GM21367 (cell line): Measurements from ENCODE around the gene PHLDB2.

ENCODE experiments used
- ATAC-seq: cut with Tn5 transposase; IDR thresholded peaks from one replicate; pipeline ENCODE4 v1.9.1; 2021; ENCODE audit not compliant: unreplicated experiment

The PHLDB2 gene

GRCh38 chr3:111923095-111923771 is 64.2 kb downstream of the PHLDB2 start:
- no peak for ATAC-seq

DNA sequence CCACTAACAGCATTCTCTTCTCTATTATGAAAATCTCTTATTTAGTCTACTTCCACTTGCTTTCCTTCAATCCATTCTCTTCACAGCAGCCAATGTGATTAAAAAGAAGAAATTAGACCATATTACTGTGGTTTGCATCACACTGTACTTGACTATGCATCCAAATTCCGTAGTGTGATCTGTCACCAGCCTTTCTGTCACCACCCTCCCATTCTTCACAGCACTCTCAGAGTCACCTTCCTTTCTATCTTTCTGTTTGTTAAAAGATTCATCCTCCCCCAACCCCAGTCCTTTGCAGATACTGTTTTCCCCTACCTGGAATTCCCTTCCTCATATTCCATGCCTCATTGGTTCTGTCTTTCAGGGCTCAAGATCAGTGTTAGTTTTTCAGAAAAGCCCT is 64.7 kb downstream of the PHLDB2 start:
- no peak for ATAC-seq

DNA sequence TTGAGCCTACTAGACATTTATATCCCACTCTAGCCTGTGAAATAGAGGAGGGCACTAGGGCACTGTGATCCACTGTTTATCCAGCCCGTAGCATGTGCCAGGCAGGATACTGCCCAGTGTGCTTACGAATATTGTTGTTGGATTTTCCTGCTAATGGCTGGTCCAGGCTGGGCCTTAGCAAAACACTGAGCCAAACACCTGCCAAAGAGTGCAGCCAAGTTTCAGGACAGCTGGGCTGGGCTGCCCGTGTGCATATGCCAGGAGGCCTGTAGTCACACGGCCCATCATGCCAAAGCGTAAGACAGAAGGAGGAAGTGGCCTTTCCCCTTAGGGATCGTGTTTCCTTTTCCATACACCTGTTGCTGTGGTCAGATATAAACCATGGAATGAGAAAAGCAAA is 65.2 kb downstream of the PHLDB2 start:
- ATAC-seq = no peak

GRCh38 chr3:111926266-111926676 is 67.2 kb downstream of the PHLDB2 start:
- ATAC-seq = no peak

DNA sequence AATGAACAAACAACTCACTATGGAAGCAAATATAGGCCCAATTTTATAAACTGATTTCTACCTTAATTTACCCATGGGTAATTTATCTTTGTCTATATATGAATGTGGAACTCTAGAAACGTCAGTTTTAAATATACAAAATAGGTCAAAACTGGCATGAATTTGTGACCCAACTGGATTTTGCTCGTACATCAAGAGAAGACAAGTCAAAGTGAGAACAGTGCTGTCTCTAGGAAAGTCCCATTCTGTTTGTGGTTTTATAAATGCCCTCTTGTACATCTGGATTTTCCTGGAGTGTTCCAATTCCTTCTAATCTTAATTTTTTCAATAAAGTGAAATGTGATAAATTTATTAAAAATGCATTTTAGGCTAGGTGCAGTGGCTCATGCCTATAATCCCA is 69.5 kb downstream of the PHLDB2 start:
- no peak for ATAC-seq

GRCh38 chr3:111929484-111929883 is 70.4 kb downstream of the PHLDB2 start:
- ATAC-seq = no peak

- no peak for ATAC-seq
Measured at GRCh38 chr3:111932946-111933345, 73.9 kb downstream of the PHLDB2 start.

DNA sequence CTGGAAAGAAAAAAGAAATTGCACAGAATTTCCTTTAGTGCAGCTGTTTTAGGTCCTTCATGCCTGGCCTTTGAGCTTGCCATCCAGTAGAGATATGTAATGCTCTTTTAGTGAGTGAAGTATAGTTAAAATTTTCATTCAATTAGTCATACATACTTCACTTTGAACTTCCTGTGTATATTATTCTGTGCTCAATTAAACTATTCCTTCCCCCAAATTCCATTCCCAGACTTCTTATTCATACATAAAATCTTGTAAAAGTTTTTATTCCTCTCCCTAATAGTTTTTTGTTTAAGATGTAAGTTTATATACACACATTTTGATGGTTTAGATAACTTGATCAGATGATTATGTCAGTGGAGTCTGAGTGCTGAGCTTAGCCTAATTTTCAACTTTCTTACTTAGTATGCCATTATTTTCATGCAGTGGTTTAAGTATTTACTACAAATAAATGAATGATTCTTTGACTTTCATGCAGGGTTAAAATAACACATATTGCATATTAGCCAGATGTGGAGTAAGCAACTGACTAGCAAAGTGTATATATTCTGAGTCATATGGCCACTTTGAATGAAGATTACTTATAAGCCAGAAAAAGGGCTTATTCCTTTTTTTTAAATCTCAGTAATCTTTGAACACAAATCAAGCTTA is 77.3 kb downstream of the PHLDB2 start:
- no peak for ATAC-seq

DNA sequence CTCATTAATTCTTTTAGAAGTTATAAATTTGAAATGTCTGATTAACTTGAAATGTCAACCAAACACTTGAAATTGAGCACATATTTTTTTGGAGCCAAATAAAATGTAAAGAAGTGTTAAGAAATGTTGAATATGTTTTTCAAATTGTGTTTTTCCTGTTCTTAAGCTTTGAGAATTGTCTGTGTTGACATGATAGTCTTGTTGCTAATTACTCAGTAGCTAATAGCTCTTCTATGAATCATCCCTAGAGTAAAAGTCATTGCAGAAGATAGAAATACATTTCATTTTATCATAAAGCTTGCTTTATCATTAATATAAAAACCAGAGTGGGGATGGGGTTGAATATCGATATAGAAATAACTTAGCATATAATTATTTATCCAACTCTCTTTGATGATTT is 77.9 kb downstream of the PHLDB2 start:
- no peak for ATAC-seq

- no peak for ATAC-seq
Measured at GRCh38 chr3:111937871-111938270, 78.8 kb downstream of the PHLDB2 start.

DNA sequence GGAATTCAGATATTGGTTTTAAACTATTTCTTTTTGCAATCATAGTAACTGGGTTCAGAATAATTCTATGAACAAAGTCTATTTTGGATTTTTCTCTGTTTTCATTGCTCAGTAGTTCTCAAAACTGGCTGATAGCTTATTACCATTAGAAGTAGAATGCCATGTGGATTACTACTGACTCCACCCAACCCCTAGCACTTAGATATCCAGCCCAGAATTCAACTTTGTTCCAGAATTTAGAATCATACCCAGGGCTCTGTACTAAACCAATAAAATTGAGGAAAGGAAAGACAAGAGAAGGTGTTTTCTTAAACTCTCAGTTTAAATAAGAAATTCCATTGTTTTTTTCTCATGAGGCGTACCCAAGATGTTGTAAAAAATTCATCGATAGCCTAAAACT is 80.8 kb downstream of the PHLDB2 start:
- no peak for ATAC-seq

GRCh38 chr3:111943533-111943932 is 84.5 kb downstream of the PHLDB2 start:
- ATAC-seq = no peak

GRCh38 chr3:111944372-111944771 is 85.3 kb downstream of the PHLDB2 start:
- ATAC-seq = no peak

GRCh38 chr3:111947231-111947630 is 88.2 kb downstream of the PHLDB2 start:
- ATAC-seq = no peak

- no peak for ATAC-seq
Measured at GRCh38 chr3:111948786-111949185, 89.7 kb downstream of the PHLDB2 start.

GRCh38 chr3:111949712-111950111 is 90.6 kb downstream of the PHLDB2 start:
- no peak for ATAC-seq

DNA sequence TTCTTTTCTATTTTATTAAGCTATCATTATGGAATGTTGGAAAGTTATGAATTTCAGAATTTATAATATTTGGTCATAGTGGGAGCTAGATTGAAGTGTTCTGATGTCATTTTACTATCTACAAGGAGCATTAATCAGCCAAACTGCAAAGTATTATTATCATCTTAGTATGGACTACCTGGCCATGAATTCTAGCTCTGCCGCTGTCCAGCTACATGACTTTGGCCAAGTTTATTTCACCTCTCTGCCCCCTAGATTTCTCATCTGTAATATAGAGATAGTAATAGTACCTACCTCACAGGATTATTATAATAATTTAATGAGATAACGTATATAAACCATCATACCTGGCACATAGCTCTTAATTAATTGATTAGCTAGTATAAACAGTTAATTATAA is 92.0 kb downstream of the PHLDB2 start:
- no peak for ATAC-seq

DNA sequence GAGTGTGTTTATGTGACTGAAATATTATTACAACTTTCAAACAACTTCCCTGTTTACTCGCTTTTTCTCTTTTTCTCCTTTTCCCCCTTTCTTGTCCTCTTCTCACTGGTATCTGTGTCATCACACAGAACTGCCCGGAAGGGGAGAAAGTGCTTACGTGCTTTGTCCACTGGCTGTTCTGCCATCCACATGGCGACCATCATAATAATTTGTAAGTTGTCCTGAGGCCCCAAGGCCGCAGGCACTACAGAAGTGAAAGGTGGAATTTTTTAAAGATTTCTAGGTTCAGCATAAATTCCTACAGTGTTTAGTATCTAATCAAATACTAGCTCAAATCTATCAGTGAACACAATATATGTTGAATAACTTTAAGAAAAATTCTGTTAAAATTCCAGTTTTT is 93.0 kb downstream of the PHLDB2 start:
- no peak for ATAC-seq

GRCh38 chr3:111952866-111953450 is 93.9 kb downstream of the PHLDB2 start:
- no peak for ATAC-seq

DNA sequence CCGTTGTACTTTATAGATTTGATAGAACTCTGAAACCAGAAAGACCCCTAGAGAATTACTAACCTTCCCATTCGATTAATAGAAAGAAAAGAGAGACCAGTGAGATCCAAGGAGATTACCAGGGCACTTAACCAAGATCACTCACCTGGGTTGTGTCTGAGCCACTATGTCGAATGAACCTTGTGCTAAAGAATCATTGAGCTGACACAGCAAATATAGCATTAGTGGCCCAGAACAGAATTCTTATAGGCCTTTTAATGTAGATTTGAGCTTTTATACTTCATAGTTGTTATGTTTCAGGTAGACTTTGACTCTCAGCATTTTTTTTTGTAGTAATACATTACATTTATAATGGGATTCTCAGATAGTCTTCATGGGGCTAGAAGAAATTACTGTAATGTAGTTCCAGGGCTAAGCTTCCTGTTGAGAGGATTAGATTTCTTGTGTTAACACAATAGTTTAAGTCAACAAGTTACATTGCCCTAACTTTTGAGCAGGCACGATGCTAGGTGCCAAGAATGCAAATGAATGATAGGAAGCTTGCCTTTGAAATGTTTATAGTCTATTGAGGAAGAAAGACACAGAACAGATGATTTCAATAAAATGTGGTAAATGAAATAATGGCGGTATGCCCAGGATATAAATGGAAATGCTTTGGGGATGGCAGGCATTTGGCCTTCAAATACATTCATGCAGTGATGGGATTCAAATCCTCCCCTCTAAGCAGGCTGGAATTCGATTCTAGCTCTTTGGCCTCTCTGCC is 95.3 kb downstream of the PHLDB2 start:
- no peak for ATAC-seq

DNA sequence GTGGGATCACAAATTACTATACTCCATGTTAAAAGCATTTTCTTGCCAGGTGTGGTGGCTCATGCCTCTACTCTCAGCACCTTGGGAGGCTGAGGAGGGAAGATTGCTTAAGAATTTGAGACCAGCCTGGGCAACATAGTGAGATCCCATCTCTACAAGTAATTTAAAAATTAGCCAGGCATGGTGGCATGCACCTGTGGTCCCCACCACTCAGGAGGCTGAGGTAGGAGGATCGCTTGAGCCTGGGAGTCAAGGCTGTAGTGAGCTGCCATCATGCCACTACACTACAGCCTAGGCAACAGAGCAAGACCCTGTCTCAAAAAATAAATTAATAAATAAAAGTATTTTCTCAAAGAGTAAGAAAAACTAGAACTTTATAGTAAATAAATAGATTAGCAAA is 96.8 kb downstream of the PHLDB2 start:
- ATAC-seq = no peak

GRCh38 chr3:111956449-111956848 is 97.4 kb downstream of the PHLDB2 start:
- no peak for ATAC-seq
